HepG2 (cell line): ENCODE measurements around the gene ELF2.

Experiments
- BRD4 ChIP-seq: sonication (generic); formaldehyde crosslinking; IDR thresholded peaks from 2 replicates; pipeline ENCODE4 v1.4.0; 2020; ENCODE audit warnings: missing genetic modification reagents
- EZH2 ChIP-seq: conservative IDR thresholded peaks from 2 replicates; pipeline ENCODE4 v1.6.1; 2012; ENCODE audit warnings: mild to moderate bottlenecking, low read depth, low read length, moderate library complexity
- MXI1 ChIP-seq: IDR thresholded peaks from 3 replicates; pipeline ENCODE4 v1.6.1; 2012; ENCODE audit warnings: low read depth, low read length, inconsistent platforms, borderline replicate concordance
- NFIC ChIP-seq: IDR thresholded peaks from 2 replicates; pipeline ENCODE4 v1.6.1; 2012; ENCODE audit warnings: mild to moderate bottlenecking, low read length, inconsistent platforms
- POLR2A ChIP-seq, 2 experiments: IDR thresholded peaks; 2 replicates each; pipeline ENCODE4 v1.6.1; 2011; ENCODE audit warnings: low read depth in 2 of 2, low read length in 2 of 2, mild to moderate bottlenecking in 1 of 2, moderate library complexity in 1 of 2; ENCODE audit not compliant: insufficient read depth in 1 of 2
- RAD51 ChIP-seq: fragments of 450-650 bp; IDR thresholded peaks from 2 replicates; pipeline ENCODE4 v1.6.1; 2016; ENCODE audit warnings: borderline replicate concordance
- SRSF4 ChIP-seq: fragments of 200-400 bp; formaldehyde crosslinking; IDR thresholded peaks from one replicate; pipeline ENCODE4 v1.6.1; 2018; ENCODE audit warnings: mild to moderate bottlenecking, low read depth, low read length, moderate library complexity; ENCODE audit not compliant: poor library complexity, severe bottlenecking
- ZKSCAN5 ChIP-seq: sonication (generic); formaldehyde crosslinking; IDR thresholded peaks from 2 replicates; pipeline ENCODE4 v1.5.1; 2020; ENCODE audit warnings: mild to moderate bottlenecking, missing genetic modification reagents
- ZNF713 ChIP-seq: sonication (generic); formaldehyde crosslinking; IDR thresholded peaks from 2 replicates; pipeline ENCODE4 v1.4.0; 2020; ENCODE audit warnings: mild to moderate bottlenecking, missing genetic modification reagents

DNA sequence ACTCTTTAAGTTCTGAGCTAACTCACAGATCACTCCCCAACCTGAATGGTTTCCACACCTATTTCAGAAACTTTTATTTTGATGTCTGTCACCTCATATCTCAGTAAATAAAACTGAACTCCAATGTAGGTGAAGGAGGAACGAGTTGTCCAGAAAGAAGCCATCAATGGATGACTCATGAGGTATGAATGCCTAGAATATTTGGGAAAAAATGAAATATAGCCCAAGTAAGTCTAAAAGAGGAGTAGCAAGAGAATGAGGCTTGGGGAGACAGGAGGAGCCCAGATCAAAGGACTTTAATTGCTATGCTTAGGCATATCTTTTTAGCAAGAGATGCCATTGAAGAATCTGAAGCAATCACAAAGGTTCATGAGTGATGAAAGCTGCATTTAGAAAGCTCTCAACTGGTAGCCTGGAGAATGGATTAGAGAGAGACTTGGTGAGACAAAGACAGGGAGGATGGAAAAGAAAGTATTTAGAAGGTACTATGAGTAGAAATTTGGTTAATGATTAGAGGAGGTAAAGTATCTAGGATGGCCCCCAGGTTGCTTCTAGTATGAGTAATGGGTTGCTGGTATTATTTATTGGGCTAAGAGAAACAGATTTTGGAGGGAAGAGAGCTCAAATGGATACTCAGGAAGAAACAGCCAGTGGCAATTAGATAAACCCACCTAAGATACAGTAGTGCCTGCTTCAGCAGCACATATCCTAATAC lies 122.1 kb downstream of the ELF2 start:
- TF ChIP-seq ZKSCAN5 (CRISPR knock-in tag) (no peak), BRD4 (CRISPR knock-in tag) (no peak), NFIC (no peak), EZH2 (no peak), POLR2A (IDR thresholded peaks at IDR 0.05; ENCODE audit: insufficient read depth in 1 of 2, low read depth in 2 of 2, low read length in 2 of 2) (no peak), RAD51 (no peak), MXI1 (no peak), SRSF4 (no peak), ZNF713 (CRISPR knock-in tag) (no peak)
